Panc1 (cell line): Measurements from ENCODE around the gene NAXE.

Experiments used
- POLR2AphosphoS5 ChIP-seq: IDR thresholded peaks from 2 replicates; pipeline ENCODE4 v1.6.1; 2012; ENCODE audit warnings: mild to moderate bottlenecking, low read depth, low read length, moderate library complexity
- SIN3A ChIP-seq: IDR thresholded peaks from 2 replicates; pipeline ENCODE4 v1.6.1; 2012; ENCODE audit warnings: low read depth, mild to moderate bottlenecking, low read length, moderate library complexity, borderline replicate concordance; ENCODE audit not compliant: insufficient read depth
- TCF7L2 ChIP-seq: IDR thresholded peaks from 2 replicates; pipeline ENCODE4 v1.6.1; 2011; ENCODE audit warnings: mild to moderate bottlenecking, low read depth, low read length, inconsistent platforms
- TF ChIP-seq, protein P1 (sequence below): fragments of 450-650 bp; IDR thresholded peaks from 2 replicates; pipeline ENCODE4 v1.5.1; 2017; ENCODE audit warnings: mild to moderate bottlenecking
- TF ChIP-seq, protein P2 (sequence below), 2 experiments: IDR thresholded peaks; 2 replicates each; pipeline ENCODE4 v1.6.1; 2011 to 2012; ENCODE audit warnings: low read depth in 2 of 2, control low read depth in 1 of 2, low read length in 1 of 2, mild to moderate bottlenecking in 1 of 2, moderate library complexity in 1 of 2; ENCODE audit not compliant: insufficient read depth in 1 of 2

DNA sequence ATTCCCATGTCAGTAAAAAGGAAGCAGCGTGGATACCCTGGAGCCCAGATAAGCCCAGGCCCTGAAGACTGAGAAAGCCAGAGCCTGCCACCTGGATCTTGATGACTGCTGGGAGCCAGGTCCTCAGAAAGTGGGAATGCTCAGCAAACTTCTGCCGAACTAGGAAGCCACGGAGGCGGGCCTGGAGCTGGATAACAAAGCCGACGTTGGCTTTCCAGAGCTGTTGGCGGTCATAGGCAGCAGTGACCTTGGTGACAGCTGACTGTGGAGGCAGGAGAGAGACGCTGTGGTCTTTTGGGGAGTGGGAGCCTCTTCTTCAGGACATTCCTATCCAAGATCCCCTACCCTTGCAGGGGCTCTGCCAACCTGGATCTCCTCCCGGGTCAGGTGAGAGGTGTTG, 43.6 kb upstream of the NAXE start:
- TF ChIP-seq, protein P1, sequence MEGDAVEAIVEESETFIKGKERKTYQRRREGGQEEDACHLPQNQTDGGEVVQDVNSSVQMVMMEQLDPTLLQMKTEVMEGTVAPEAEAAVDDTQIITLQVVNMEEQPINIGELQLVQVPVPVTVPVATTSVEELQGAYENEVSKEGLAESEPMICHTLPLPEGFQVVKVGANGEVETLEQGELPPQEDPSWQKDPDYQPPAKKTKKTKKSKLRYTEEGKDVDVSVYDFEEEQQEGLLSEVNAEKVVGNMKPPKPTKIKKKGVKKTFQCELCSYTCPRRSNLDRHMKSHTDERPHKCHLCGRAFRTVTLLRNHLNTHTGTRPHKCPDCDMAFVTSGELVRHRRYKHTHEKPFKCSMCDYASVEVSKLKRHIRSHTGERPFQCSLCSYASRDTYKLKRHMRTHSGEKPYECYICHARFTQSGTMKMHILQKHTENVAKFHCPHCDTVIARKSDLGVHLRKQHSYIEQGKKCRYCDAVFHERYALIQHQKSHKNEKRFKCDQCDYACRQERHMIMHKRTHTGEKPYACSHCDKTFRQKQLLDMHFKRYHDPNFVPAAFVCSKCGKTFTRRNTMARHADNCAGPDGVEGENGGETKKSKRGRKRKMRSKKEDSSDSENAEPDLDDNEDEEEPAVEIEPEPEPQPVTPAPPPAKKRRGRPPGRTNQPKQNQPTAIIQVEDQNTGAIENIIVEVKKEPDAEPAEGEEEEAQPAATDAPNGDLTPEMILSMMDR = no peak
- TF ChIP-seq, protein P2, sequence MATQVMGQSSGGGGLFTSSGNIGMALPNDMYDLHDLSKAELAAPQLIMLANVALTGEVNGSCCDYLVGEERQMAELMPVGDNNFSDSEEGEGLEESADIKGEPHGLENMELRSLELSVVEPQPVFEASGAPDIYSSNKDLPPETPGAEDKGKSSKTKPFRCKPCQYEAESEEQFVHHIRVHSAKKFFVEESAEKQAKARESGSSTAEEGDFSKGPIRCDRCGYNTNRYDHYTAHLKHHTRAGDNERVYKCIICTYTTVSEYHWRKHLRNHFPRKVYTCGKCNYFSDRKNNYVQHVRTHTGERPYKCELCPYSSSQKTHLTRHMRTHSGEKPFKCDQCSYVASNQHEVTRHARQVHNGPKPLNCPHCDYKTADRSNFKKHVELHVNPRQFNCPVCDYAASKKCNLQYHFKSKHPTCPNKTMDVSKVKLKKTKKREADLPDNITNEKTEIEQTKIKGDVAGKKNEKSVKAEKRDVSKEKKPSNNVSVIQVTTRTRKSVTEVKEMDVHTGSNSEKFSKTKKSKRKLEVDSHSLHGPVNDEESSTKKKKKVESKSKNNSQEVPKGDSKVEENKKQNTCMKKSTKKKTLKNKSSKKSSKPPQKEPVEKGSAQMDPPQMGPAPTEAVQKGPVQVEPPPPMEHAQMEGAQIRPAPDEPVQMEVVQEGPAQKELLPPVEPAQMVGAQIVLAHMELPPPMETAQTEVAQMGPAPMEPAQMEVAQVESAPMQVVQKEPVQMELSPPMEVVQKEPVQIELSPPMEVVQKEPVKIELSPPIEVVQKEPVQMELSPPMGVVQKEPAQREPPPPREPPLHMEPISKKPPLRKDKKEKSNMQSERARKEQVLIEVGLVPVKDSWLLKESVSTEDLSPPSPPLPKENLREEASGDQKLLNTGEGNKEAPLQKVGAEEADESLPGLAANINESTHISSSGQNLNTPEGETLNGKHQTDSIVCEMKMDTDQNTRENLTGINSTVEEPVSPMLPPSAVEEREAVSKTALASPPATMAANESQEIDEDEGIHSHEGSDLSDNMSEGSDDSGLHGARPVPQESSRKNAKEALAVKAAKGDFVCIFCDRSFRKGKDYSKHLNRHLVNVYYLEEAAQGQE (IDR thresholded peaks at IDR 0.05; ENCODE audit: insufficient read depth in 1 of 2, low read depth in 2 of 2, low read length in 1 of 2) = no peak
- no peak for TF ChIP-seq POLR2AphosphoS5
- TF ChIP-seq SIN3A = no peak
- no peak for TF ChIP-seq TCF7L2
